Neural cell (in vitro differentiated cells): ENCODE data around the gene KIF6. TPM values are rescaled to one million over a fixed set of nuclear protein-coding genes. Genes with fewer than 3 reads are reported as not detected.

ENCODE experiments used
- H2AFZ ChIP-seq: fragments of 200-600, 300-800 bp; sonication (generic), shearing (Covaris generic); 2 replicates; pipeline ENCODE4 v1.6.0; 2014; ENCODE audit warnings: low read depth, mild to moderate bottlenecking, antibody characterized with exemption, low read length, moderate library complexity
- H3F3A ChIP-seq: fragments of 200-600 bp; shearing (Covaris generic); 2 replicates; pipeline ENCODE4 v1.6.1; 2016; ENCODE audit warnings: mild to moderate bottlenecking, moderate library complexity, mixed read lengths, antibody characterized with exemption, low read length; ENCODE audit not compliant: insufficient read depth, poor library complexity, severe bottlenecking
- H3K27ac ChIP-seq: fragments of 200-600, 300-800 bp; sonication (generic), shearing (Covaris generic); 2 replicates; pipeline ENCODE4 v1.5.1; 2014; ENCODE audit warnings: mild to moderate bottlenecking, low read length, moderate library complexity
- H3K27me3 ChIP-seq: fragments of 300-800, 200-600 bp; sonication (generic), shearing (Covaris generic); 2 replicates; pipeline ENCODE4 v1.6.0; 2014; ENCODE audit warnings: mild to moderate bottlenecking, low read depth, low read length, moderate library complexity; ENCODE audit not compliant: insufficient read depth
- H3K36me3 ChIP-seq: fragments of 300-800, 200-600 bp; sonication (generic), shearing (Covaris generic); 2 replicates; pipeline ENCODE4 v1.5.1; 2014; ENCODE audit warnings: mild to moderate bottlenecking, antibody characterized with exemption, low read length, moderate library complexity; ENCODE audit not compliant: insufficient read depth
- H3K4me2 ChIP-seq: fragments of 300-800, 200-600 bp; sonication (generic), shearing (Covaris generic); 2 replicates; pipeline ENCODE4 v1.6.0; 2014; ENCODE audit warnings: mild to moderate bottlenecking, low read length
- H3K4me3 ChIP-seq: fragments of 300-800, 200-600 bp; sonication (generic), shearing (Covaris generic); 2 replicates; pipeline ENCODE4 v1.5.1; 2014; ENCODE audit warnings: mild to moderate bottlenecking, low read length, moderate library complexity
- H3K79me2 ChIP-seq: fragments of 200-600 bp; shearing (Covaris generic); replicated peaks from 2 replicates; pipeline ENCODE4 v1.6.0; 2014; ENCODE audit warnings: mild to moderate bottlenecking, low read length, moderate library complexity; ENCODE audit not compliant: insufficient read depth
- H3K9ac ChIP-seq: fragments of 300-800, 200-600 bp; sonication (generic), shearing (Covaris generic); 2 replicates; pipeline ENCODE4 v1.6.1; 2016; ENCODE audit warnings: mild to moderate bottlenecking, low read length, mixed read lengths
- H3K9me2 ChIP-seq: fragments of 200-600 bp; shearing (Covaris generic); 2 replicates; pipeline ENCODE4 v1.6.1; 2016; ENCODE audit warnings: mild to moderate bottlenecking, low read length, mixed read lengths; ENCODE audit not compliant: insufficient read depth
- H3K9me3 ChIP-seq: fragments of 200-600, 300-800 bp; sonication (generic), shearing (Covaris generic); 2 replicates; pipeline ENCODE4 v1.6.1; 2016; ENCODE audit warnings: mild to moderate bottlenecking, mixed run types, low read length, moderate library complexity, mixed read lengths
- H4K20me1 ChIP-seq: fragments of 200-600 bp; shearing (Covaris generic); 2 replicates; pipeline ENCODE4 v1.6.1; 2016; ENCODE audit warnings: mild to moderate bottlenecking, mixed run types; ENCODE audit not compliant: insufficient read depth
- CTCF ChIP-seq: fragments of 450-650 bp; IDR thresholded peaks from 2 replicates; pipeline ENCODE4 v1.5.1; 2014; ENCODE audit warnings: antibody characterized with exemption, mild to moderate bottlenecking, moderate library complexity; ENCODE audit not compliant: poor library complexity, severe bottlenecking
- EP300 ChIP-seq: fragments of 450-650 bp; conservative IDR thresholded peaks from 2 replicates; pipeline ENCODE4 v1.6.1; 2014; ENCODE audit warnings: antibody characterized with exemption, mild to moderate bottlenecking, moderate library complexity; ENCODE audit not compliant: poor library complexity, severe bottlenecking
- EZH2 ChIP-seq: fragments of 200-600, 300-800 bp; shearing (Covaris generic), sonication (generic); IDR thresholded peaks from 2 replicates; pipeline ENCODE4 v1.6.1; 2014; ENCODE audit warnings: antibody characterized with exemption, low read length, borderline replicate concordance, mild to moderate bottlenecking; ENCODE audit not compliant: insufficient read depth, poor library complexity, severe bottlenecking
- MXI1 ChIP-seq: fragments of 450-650 bp; conservative IDR thresholded peaks from 2 replicates; pipeline ENCODE4 v1.6.1; 2014; ENCODE audit warnings: antibody characterized with exemption, mild to moderate bottlenecking; ENCODE audit not compliant: poor library complexity, severe bottlenecking
- POLR2AphosphoS5 ChIP-seq: IDR thresholded peaks from 2 replicates; pipeline ENCODE4 v1.6.1; 2012
- RAD21 ChIP-seq: fragments of 450-650 bp; conservative IDR thresholded peaks from 2 replicates; pipeline ENCODE4 v1.6.1; 2014; ENCODE audit warnings: antibody characterized with exemption, mild to moderate bottlenecking, moderate library complexity
- REST ChIP-seq: IDR thresholded peaks from 2 replicates; pipeline ENCODE4 v1.6.1; 2012; ENCODE audit warnings: borderline replicate concordance
- SMC3 ChIP-seq: fragments of 450-650 bp; conservative IDR thresholded peaks from 2 replicates; pipeline ENCODE4 v1.6.1; 2014; ENCODE audit warnings: antibody characterized with exemption, mild to moderate bottlenecking, moderate library complexity; ENCODE audit not compliant: poor library complexity
- TAF1 ChIP-seq: IDR thresholded peaks from 2 replicates; pipeline ENCODE4 v1.6.1; 2012; ENCODE audit warnings: low read depth
- polyA plus RNA-seq: library from polyadenylated mRNA; depleted of rRNA; stranded (reverse); fragments of >200 nt; gene quantifications from 2 replicates; pipeline ENCODE4 v1.2.3, GENCODE V29; 2014

Gene KIF6
- polyA plus RNA-seq, 1 donor from 2014 or later: 2.1 TPM

GRCh38 chr6:39602601-39603519 lies 122.3 kb downstream of the KIF6 start:
- Histone ChIP-seq H3K9ac (no peak overlapping the region), H3K4me2 (no peak overlapping the region), H3K27ac (no peak overlapping the region), H3F3A (no peaks in the 10 kb centered on the region), H3K36me3 (no peaks in the 10 kb centered on the region), H3K79me2 (no peaks in the 10 kb centered on the region), H3K27me3 (no peaks in the 10 kb centered on the region), H4K20me1 (no peaks in the 10 kb centered on the region), H3K9me3 (no peaks in the 10 kb centered on the region), H3K9me2 (no peaks in the 10 kb centered on the region), H2AFZ (no peak overlapping the region), H3K4me3 (no peak overlapping the region)
- no peak for TF ChIP-seq SMC3
- TF ChIP-seq EZH2: no peak
- TF ChIP-seq POLR2AphosphoS5: no peak
- TF ChIP-seq REST: no peak
- TF ChIP-seq CTCF: no peak
- no peak for TF ChIP-seq MXI1
- no peak for TF ChIP-seq EP300
- TF ChIP-seq TAF1: no peak
- no peak for TF ChIP-seq RAD21

- no peaks in the 10 kb centered on the region for H3K27me3 ChIP-seq
- H3K27ac ChIP-seq: no peak overlapping the region
- no peak overlapping the region for H3K4me2 ChIP-seq
- no peak overlapping the region for H3K9ac ChIP-seq
- no peaks in the 10 kb centered on the region for H3K9me2 ChIP-seq
- no peaks in the 10 kb centered on the region for H3K79me2 ChIP-seq
- no peaks in the 10 kb centered on the region for H3F3A ChIP-seq
- no peak for TF ChIP-seq EZH2
- TF ChIP-seq SMC3: no peak
- TF ChIP-seq RAD21: no peak
- no peak for TF ChIP-seq EP300
- TF ChIP-seq REST: no peak
- no peak for TF ChIP-seq TAF1
- no peak for TF ChIP-seq MXI1
- TF ChIP-seq POLR2AphosphoS5: no peak
- no peak for TF ChIP-seq CTCF
- H3K9me3 ChIP-seq: no peaks in the 10 kb centered on the region
- H2AFZ ChIP-seq: no peak overlapping the region
- no peaks in the 10 kb centered on the region for H4K20me1 ChIP-seq
- H3K4me3 ChIP-seq: no peak overlapping the region
- no peaks in the 10 kb centered on the region for H3K36me3 ChIP-seq
Observed at GRCh38 chr6:39599973-39600372, 125.2 kb downstream of the KIF6 start.
